Osteoblast (primary cell): ENCODE measurements around the gene APOBEC3B. TPM values are rescaled to one million over a fixed set of nuclear protein-coding genes. Genes with fewer than 3 reads are reported as not detected.

Experiments
- DNase-seq: peaks from one replicate; pipeline ENCODE4 v3.0.0; 2011; ENCODE audit warnings: low spot score, mixed read lengths; ENCODE audit not compliant: insufficient read length; ENCODE audit errors: missing footprints
- H2AFZ ChIP-seq: 2 replicates; pipeline ENCODE4 v1.6.0; 2011; ENCODE audit warnings: mild to moderate bottlenecking, low read length
- H3K27ac ChIP-seq: 2 replicates; pipeline ENCODE4 v1.5.1; 2011; ENCODE audit warnings: mild to moderate bottlenecking, low read depth, low read length, moderate library complexity
- H3K27me3 ChIP-seq: 2 replicates; pipeline ENCODE4 v1.6.0; 2012; ENCODE audit warnings: mild to moderate bottlenecking, control low read depth, inconsistent platforms, low read length, moderate library complexity; ENCODE audit not compliant: insufficient read depth
- H3K36me3 ChIP-seq: 2 replicates; pipeline ENCODE4 v1.5.1; 2011; ENCODE audit warnings: mild to moderate bottlenecking, low read length, control low read depth, moderate library complexity; ENCODE audit not compliant: insufficient read depth
- H3K4me1 ChIP-seq: 2 replicates; pipeline ENCODE4 v1.5.1; 2011; ENCODE audit warnings: mild to moderate bottlenecking, low read length, control low read depth, moderate library complexity; ENCODE audit not compliant: insufficient read depth
- H3K4me2 ChIP-seq: 2 replicates; pipeline ENCODE4 v1.6.0; 2011; ENCODE audit warnings: mild to moderate bottlenecking, low read length; ENCODE audit not compliant: insufficient read depth
- H3K4me3 ChIP-seq: fragments of 200-600 bp; sonication (generic); 3 replicates; pipeline ENCODE4 v1.5.1; 2012; ENCODE audit warnings: mild to moderate bottlenecking, low read length, inconsistent platforms; ENCODE audit not compliant: insufficient read depth
- H3K79me2 ChIP-seq: 2 replicates; pipeline ENCODE4 v1.6.0; 2012; ENCODE audit warnings: mild to moderate bottlenecking, low read length, control low read depth, inconsistent platforms; ENCODE audit not compliant: insufficient read depth
- H3K9me3 ChIP-seq: 2 replicates; pipeline ENCODE4 v1.5.1; 2011; ENCODE audit warnings: low read depth, low read length, control low read depth
- H4K20me1 ChIP-seq: 2 replicates; pipeline ENCODE4 v1.6.0; 2012; ENCODE audit warnings: mild to moderate bottlenecking, low read length, control low read depth; ENCODE audit not compliant: insufficient read depth
- total RNA-seq: library from RNA; depleted of rRNA; stranded (reverse); fragments of >200 nt; gene quantifications from 2 replicates; pipeline ENCODE4 v1.2.3, GENCODE V29; 2012
- TF ChIP-seq, protein P1 (sequence below): IDR thresholded peaks from 2 replicates; pipeline ENCODE4 v1.5.1; 2011; ENCODE audit warnings: mild to moderate bottlenecking, low read depth, low read length, moderate library complexity; ENCODE audit errors: extremely low read depth

Gene APOBEC3B
- total RNA-seq, 1 donor: 0.36 TPM

DNA sequence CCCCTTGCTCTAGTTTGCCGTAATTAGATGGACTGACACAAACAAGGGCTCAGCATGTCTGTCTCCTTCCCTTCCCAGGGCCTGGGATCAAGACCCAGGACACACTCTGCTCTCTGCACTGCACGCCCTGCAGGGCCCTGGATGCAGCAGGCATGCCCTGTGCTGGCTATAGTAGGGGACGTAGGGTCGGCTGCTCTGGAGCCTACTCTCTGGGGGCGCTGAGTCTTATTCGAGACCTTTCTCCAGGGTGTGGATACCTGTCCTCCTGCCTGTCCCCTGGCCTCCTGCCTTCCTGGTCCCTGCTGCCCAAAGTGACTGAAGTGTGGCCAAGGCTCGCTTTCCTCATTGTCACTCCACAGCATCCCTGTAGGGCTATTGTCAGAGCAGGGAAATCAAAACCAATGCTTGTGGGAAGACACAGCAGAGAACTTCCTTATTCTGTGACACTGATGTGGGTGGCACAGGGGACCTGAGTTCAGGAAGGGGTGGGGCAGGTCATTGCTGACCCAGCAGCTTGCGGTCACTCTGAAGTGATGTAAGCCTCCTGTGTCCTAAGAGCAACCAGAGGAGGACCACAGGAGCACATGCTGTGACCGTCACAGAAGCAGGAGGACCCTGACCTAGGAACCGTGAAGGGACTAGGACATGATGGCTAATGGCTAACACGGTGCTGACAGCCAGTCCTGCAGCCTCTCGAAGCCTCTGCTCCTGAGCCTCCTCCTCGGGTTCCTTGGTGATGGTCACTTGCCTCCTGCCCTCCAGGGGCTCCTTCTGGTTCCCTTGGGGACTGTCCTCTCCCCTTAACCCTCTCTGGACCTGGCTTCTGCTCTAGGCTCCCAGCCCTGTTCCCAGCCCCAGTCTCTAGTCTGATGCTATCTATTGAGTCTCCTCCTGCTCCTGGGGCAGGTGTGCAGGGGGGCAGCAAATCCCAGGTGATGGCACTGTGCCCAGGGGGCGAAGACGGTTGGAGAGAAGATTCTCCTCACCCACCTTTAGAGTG, 14.4 kb upstream of the APOBEC3B start:
- no peak overlapping the region for H3K27ac ChIP-seq
- no peaks in the 10 kb centered on the region for H3K4me1 ChIP-seq
- H3K79me2 ChIP-seq: no peaks in the 10 kb centered on the region
- H3K36me3 ChIP-seq: no peaks in the 10 kb centered on the region
- TF ChIP-seq, protein P1, sequence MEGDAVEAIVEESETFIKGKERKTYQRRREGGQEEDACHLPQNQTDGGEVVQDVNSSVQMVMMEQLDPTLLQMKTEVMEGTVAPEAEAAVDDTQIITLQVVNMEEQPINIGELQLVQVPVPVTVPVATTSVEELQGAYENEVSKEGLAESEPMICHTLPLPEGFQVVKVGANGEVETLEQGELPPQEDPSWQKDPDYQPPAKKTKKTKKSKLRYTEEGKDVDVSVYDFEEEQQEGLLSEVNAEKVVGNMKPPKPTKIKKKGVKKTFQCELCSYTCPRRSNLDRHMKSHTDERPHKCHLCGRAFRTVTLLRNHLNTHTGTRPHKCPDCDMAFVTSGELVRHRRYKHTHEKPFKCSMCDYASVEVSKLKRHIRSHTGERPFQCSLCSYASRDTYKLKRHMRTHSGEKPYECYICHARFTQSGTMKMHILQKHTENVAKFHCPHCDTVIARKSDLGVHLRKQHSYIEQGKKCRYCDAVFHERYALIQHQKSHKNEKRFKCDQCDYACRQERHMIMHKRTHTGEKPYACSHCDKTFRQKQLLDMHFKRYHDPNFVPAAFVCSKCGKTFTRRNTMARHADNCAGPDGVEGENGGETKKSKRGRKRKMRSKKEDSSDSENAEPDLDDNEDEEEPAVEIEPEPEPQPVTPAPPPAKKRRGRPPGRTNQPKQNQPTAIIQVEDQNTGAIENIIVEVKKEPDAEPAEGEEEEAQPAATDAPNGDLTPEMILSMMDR: no peak
- no peak overlapping the region for H3K4me2 ChIP-seq
- H3K9me3 ChIP-seq: no peaks in the 10 kb centered on the region
- peaks cover 8% of the 10 kb centered on the region for H3K27me3 ChIP-seq
- no peaks in the 10 kb centered on the region for H4K20me1 ChIP-seq
- H2AFZ ChIP-seq: no peak overlapping the region
- DNase-seq: no peak
- no peak overlapping the region for H3K4me3 ChIP-seq

DNA sequence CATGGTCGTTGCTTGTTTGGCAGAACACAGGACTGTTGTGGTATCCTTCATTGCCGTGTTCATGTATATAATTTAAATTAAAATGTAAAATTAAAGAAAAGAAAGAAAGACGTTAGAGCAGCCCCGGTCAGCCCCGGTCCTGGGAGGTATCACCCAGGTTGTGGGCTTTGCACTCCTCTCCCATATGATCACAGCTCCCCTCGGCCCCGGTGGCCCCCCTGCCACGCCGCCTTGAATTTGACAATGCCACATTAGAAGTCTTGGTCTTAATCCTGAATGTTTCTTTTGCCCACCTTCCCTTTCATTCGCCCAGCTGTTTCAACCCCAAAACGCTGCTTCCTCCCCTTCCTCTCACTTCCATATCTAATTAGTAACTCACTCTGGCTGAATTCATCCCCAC, 13.3 kb upstream of the APOBEC3B start:
- no peak for DNase-seq
- Histone ChIP-seq H2AFZ (no peak overlapping the region), H3K4me3 (no peak overlapping the region), H3K36me3 (no peaks in the 10 kb centered on the region), H4K20me1 (no peaks in the 10 kb centered on the region), H3K79me2 (no peaks in the 10 kb centered on the region), H3K27ac (no peak overlapping the region), H3K4me1 (no peaks in the 10 kb centered on the region), H3K9me3 (no peaks in the 10 kb centered on the region), H3K4me2 (no peak overlapping the region), H3K27me3 (peaks cover 8% of the 10 kb centered on the region)
- TF ChIP-seq, protein P1: no peak

DNA sequence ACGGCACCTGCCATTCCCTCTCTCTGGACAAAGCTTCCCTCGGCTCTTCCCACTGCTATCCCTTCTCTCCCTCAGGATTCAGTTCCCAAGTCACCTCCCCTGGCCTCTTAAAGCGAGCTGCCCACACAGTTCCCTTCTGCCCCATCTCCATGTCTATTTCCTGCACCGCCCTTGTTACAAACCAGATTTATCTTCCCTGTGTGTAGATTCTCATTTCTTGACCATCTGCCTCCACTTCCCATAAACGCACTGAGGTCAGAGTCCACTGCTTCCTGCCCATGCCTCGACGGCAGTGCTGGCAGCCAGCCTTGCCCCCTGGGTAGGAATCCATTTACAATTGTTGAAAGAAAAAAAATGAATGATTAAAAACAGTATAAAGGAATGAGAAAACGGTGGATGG, 11.6 kb upstream of the APOBEC3B start:
- no peak overlapping the region for H2AFZ ChIP-seq
- TF ChIP-seq, protein P1: no peak
- no peaks in the 10 kb centered on the region for H3K36me3 ChIP-seq
- H3K27ac ChIP-seq: no peak overlapping the region
- H3K27me3 ChIP-seq: peaks cover 8% of the 10 kb centered on the region
- H3K4me2 ChIP-seq: no peak overlapping the region
- H3K79me2 ChIP-seq: no peaks in the 10 kb centered on the region
- DNase-seq: no peak
- no peaks in the 10 kb centered on the region for H4K20me1 ChIP-seq
- H3K9me3 ChIP-seq: no peaks in the 10 kb centered on the region
- H3K4me1 ChIP-seq: no peaks in the 10 kb centered on the region
- no peak overlapping the region for H3K4me3 ChIP-seq

DNA sequence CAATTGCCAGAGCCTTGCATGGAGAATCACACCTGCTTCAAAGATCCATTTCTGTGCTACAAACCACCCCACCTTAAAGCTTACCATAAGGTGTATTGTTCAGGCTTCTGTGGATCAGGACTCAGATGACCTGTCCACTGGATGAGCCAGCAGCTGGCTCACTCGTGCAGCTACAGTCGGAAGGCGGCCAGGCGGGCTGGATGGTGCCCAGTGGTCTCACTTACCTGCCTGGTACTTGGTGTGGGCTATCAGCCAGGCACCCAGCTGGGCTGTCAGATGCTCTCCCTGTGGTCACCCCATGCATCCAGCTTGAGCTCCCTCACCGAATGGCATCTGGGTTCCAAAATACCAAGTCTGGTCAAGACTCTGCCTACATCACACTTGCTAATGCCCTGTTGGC, 10.9 kb upstream of the APOBEC3B start:
- no peaks in the 10 kb centered on the region for H3K79me2 ChIP-seq
- H3K4me1 ChIP-seq: no peaks in the 10 kb centered on the region
- DNase-seq: peak; percentile 2
- H3K4me3 ChIP-seq: no peak overlapping the region
- no peak overlapping the region for H3K4me2 ChIP-seq
- no peak overlapping the region for H3K27ac ChIP-seq
- H2AFZ ChIP-seq: no peak overlapping the region
- H4K20me1 ChIP-seq: no peaks in the 10 kb centered on the region
- no peaks in the 10 kb centered on the region for H3K36me3 ChIP-seq
- TF ChIP-seq, protein P1: no peak
- peaks cover 10% of the 10 kb centered on the region for H3K27me3 ChIP-seq
- H3K9me3 ChIP-seq: no peaks in the 10 kb centered on the region
